GM04503 (cell line): ENCODE data around the gene TMEM184C.
A peak's percentile ranks its signal among the peaks of the same experiment; 100 is the strongest.

Experiments
- DNase-seq: peaks from one replicate; pipeline ENCODE4 v3.0.0-alpha.2; 2012; ENCODE audit warnings: low read depth

TMEM184C gene

GRCh38 chr4:147655639-147656038, 38.4 kb downstream of the TMEM184C start:
- DNase-seq = no peak

GRCh38 chr4:147658501-147658900, 41.3 kb downstream of the TMEM184C start:
- no peak for DNase-seq

DNA sequence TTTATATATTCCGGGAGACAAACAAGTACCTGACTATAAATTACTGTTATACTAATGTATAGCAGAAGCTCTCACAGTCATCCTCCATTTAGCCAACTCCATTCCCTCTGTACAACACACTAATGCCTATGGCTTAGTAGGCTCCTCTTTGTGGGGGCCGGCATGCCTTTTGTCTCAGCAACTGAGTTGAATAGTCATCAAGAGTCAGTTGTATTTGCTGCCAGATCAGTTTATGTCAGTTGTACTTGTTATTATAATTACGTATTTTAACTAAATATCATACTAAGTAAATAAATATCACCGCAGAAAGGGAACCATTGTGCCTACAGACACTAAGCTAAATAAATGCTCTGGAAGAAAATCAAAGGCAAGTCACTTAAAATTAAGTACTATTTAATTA, 56.9 kb downstream of the TMEM184C start:
- DNase-seq = no peak

DNA sequence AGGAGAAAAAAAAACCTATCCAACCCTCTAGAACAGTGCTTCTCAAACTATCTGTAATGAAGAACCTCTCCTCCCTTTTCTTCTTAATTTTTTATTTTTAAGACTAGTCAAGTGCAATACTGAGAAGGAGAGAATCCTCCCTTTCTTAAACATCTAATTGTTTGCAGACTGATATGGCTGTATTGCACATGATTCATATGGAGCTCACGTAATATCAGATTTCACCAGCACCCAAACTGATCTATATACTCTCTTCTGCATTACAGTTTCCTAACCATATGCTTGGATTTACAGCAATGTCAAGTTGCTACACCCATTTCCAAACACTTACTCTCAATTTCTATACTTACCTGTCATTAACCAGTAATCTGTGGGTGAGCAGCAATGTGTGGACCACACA, 57.3 kb downstream of the TMEM184C start:
- no peak for DNase-seq

DNA sequence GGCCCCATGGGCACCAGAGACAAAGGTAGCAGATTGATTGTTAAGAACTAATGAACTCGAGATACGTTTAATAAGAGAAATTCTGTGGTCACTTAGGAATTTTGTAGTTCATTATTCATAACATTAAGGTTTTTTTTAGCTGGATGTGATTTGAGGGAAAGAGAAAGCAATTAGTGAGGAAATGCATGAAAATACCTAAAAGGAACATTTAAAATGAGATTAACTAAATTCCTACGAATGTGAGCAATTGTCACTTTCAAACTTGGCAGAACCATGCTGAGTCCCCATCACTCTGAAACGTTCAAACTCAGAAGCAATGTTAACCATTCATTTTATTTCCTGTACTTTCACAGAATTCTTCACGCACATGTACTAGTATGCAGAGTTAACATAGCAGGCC, 60.9 kb downstream of the TMEM184C start:
- DNase-seq = no peak

- DNase-seq = no peak
These were observed 61.8 kb downstream of the TMEM184C start for GRCh38 chr4:147678796-147679549.

- DNase-seq = no peak
These were observed 65.6 kb downstream of the TMEM184C start for GRCh38 chr4:147682755-147683154.

- no peak for DNase-seq
These were observed 66.0 kb downstream of the TMEM184C start for GRCh38 chr4:147683188-147683591.

DNA sequence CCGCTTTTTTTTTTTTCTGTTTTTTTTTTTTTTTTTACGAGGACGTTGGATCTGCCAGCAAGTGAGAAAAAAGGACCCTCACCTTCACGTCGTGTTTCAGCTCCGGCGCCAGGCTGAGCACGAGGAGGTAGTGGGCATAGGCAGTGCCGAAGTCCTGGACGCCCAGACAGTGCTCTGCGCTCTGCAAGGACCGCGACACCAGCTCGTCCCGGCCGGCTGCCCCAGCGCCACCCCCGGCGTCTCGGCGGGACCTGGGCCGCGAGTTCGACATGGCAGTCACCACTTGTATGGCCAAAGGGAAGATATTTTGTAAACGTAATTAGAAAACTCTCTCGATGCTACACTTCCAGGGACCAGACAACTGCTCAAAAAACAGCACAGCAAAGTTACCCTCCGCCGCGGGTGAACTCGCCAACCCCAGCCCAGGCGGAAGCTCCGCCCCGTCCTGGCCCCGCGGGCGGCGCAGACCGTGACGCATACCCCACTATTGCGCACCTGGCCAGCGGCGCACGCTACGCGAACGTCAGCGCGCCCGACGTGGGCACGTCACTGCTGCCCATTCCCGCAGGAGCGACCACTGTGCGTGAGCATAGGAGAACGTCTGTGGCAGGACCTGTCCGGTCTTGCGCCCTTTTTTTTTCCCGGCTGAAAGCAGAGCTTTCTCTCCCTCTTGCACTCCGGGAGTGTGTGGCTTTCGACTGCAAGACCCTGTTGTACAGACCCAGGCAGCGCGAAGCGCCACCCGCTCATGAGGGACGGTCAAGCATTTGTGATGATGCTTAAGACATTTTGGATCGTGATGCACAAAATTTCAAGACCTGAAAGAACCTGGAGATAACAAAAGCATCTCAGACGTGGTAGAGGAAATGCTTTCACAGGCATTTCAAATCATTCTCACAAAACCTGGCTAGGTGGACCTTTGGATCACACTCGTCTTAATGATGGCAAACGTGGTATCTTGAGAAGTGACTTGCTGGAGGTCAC, 66.8 kb downstream of the TMEM184C start, which contains the start of gene PRMT9:
TSS of gene PRMT9 (minus strand) at position 447 of the 984 bp plus-strand sequence. CDS start at position 271, 176 bp downstream.
- peak; percentile 41 for DNase-seq

- no peak for DNase-seq
These were observed 71.9 kb downstream of the TMEM184C start for GRCh38 chr4:147689067-147689466.

- DNase-seq = no peak
These were observed 74.6 kb downstream of the TMEM184C start for GRCh38 chr4:147691820-147692219.

- DNase-seq = no peak
These were observed 76.0 kb downstream of the TMEM184C start for GRCh38 chr4:147693218-147693617.

- DNase-seq = no peak
These were observed 79.7 kb downstream of the TMEM184C start for GRCh38 chr4:147696866-147697265.

- DNase-seq = no peak
These were observed 87.6 kb downstream of the TMEM184C start for GRCh38 chr4:147704846-147705245.

- no peak for DNase-seq
These were observed 90.9 kb downstream of the TMEM184C start for GRCh38 chr4:147707892-147708672.

DNA sequence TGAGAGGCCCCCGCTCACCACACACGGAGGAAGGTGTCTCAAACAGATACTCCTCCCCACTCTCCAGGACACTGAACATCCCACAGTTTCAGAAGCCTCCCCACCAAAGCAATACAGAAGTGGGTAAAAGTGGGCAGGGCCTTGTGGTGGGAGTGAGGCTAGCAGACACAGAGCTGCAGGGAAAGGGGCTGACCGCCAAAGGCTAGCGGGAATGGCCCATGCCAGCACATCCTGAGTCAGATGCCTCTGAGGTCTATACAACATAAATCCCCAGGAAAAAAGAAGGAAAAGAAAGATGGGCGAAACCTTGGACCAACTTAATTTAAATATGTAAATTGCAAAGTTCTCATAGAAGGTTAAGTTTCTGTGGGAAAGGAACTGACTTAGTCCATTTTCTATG, 92.8 kb downstream of the TMEM184C start:
- DNase-seq = no peak

GRCh38 chr4:147714575-147715401, 97.6 kb downstream of the TMEM184C start:
- peak; percentile 79 for DNase-seq

DNA sequence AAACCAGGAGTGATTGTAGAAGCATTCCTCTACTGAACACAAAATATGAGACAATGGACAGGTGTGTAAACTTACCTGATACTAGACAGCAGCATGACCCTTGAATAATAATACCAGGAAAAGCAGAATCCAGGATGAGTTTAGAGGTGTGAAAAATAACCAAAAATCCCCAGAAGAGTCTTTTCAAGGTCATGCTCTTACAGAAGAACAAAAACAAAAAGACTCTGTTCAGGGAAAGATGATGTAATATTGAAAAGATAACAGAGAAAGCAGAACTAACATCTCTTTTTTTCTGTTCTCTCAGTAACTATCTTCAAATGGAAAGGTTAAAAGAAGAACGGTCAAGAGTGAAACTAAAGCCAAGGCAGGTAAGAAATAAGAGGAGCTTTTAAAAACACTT, 100.7 kb downstream of the TMEM184C start:
- no peak for DNase-seq
